Fibroblast of mammary gland (primary cell): ENCODE measurements around the gene PLEKHG4B.

Source experiments
- DNase-seq: peaks from one replicate; pipeline ENCODE4 v3.0.0-alpha.2; 2010; ENCODE audit warnings: low read depth
- H3K4me3 ChIP-seq: 2 replicates; pipeline ENCODE4 v1.5.1; 2011; ENCODE audit warnings: low read depth, mild to moderate bottlenecking, low read length, moderate library complexity; ENCODE audit not compliant: control insufficient read depth
- CTCF ChIP-seq: conservative IDR thresholded peaks from 2 replicates; pipeline ENCODE4 v1.5.1; 2011; ENCODE audit warnings: low read depth, low read length, inconsistent platforms; ENCODE audit not compliant: control insufficient read depth, insufficient read depth

PLEKHG4B gene

GRCh38 chr5:143041-143440, 51.1 kb downstream of the PLEKHG4B start:
- no peak overlapping the region for H3K4me3 ChIP-seq
- DNase-seq = no peak
- no peak for TF ChIP-seq CTCF

- H3K4me3 ChIP-seq = no peak overlapping the region
- no peak for TF ChIP-seq CTCF
- DNase-seq = no peak
Observed at GRCh38 chr5:144941-145340, 53.0 kb downstream of the PLEKHG4B start.

GRCh38 chr5:145585-146323, 53.8 kb downstream of the PLEKHG4B start:
- H3K4me3 ChIP-seq = no peak overlapping the region
- DNase-seq = no peak
- TF ChIP-seq CTCF = no peak

- DNase-seq = no peak
- TF ChIP-seq CTCF = no peak
- no peak overlapping the region for H3K4me3 ChIP-seq
Observed at GRCh38 chr5:147751-148150, 55.8 kb downstream of the PLEKHG4B start.

- DNase-seq = peak; percentile 79
- no peak for TF ChIP-seq CTCF
Observed at GRCh38 chr5:149745-150485, 57.9 kb downstream of the PLEKHG4B start.

GRCh38 chr5:150746-151145, 58.8 kb downstream of the PLEKHG4B start:
- TF ChIP-seq CTCF = no peak
- no peak overlapping the region for H3K4me3 ChIP-seq
- DNase-seq = no peak

More at GRCh38 chr5:149745-150485, 57.9 kb downstream of the PLEKHG4B start:
- H3K4me3 ChIP-seq = no peak overlapping the region

GRCh38 chr5:152077-152476, 60.1 kb downstream of the PLEKHG4B start:
- no peak overlapping the region for H3K4me3 ChIP-seq
- DNase-seq = no peak

More at GRCh38 chr5:152077-152476, 60.1 kb downstream of the PLEKHG4B start:
- TF ChIP-seq CTCF = no peak
